Activated T-helper 1 cell treated with anti-CD3 and anti-CD28 coated beads, Interleukin-12 subunit alpha, Interleukin-12 subunit beta, Interleukin-2, Interleukin-4 antibody, amounts not matched to agents 30 ng/mL and 10 ng/mL and 1 ng/mL, durations not matched to agents 14 hours and 24 hours and 36 hours (primary cell): Measurements from ENCODE around the gene ABCG2. TPM values are rescaled to one million over a fixed set of nuclear protein-coding genes. Genes with fewer than 3 reads are reported as not detected.
"Not testable (repeated sequence)": the region's sequence is repeated elsewhere in the genome, so short reads cannot be mapped to it uniquely, and the experiment has no call there.

Source experiments
- DNase-seq: peaks from one replicate; pipeline ENCODE4 v3.0.0; 2021; ENCODE audit warnings: low spot score
- H3K27ac Mint-ChIP-seq: one replicate; pipeline ENCODE4 v1.8.0; 2021; ENCODE audit warnings: mild to moderate bottlenecking, mixed read lengths
- H3K27me3 Mint-ChIP-seq: one replicate; pipeline ENCODE4 v1.8.0; 2022; ENCODE audit warnings: mild to moderate bottlenecking, moderate library complexity, mixed read lengths; ENCODE audit not compliant: insufficient read depth
- H3K36me3 Mint-ChIP-seq: one replicate; pipeline ENCODE4 v1.8.0; 2021; ENCODE audit warnings: low read depth, mixed read lengths
- H3K4me1 Mint-ChIP-seq: one replicate; pipeline ENCODE4 v1.8.0; 2021; ENCODE audit warnings: low read depth, mixed read lengths
- H3K4me3 Mint-ChIP-seq: one replicate; pipeline ENCODE4 v1.8.0; 2021; ENCODE audit warnings: mild to moderate bottlenecking, moderate library complexity, mixed read lengths
- H3K9me3 Mint-ChIP-seq: one replicate; pipeline ENCODE4 v1.8.0; 2021; ENCODE audit warnings: mixed read lengths
- intact Hi-C: fragments of 100-400 bp; cut with micrococcal nuclease; formaldehyde crosslinking; loops from one replicate; pipeline ENCODE4 v1.15.1; 2024
- total RNA-seq: library from RNA; stranded (reverse); gene quantifications from 2 replicates; pipeline ENCODE4 v1.2.3, GENCODE V29; 2022

ABCG2 gene
- total RNA-seq, 1 donor from 2014 or later = 0.34 TPM

DNA sequence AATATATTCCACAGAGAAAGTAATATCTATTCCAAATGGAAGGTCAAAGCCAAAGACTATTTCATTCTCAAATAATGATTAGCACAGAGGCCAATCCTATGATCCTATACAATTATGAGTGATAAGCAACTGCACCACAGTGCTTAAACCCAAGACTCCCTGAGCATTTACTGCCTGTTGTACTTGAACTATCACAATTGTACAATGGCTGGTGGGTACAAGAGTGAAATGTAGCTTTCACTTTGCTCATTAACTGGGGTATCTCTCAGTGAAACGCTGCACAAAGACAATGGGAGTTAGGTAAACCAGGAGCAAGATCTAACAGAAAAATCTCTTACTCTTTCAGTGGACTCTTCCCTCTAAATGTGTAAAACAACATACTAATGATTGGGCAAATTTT lies 24.3 kb downstream of the ABCG2 start:
- no peaks in the 10 kb centered on the region for H3K36me3 Mint-ChIP-seq
- no peak for DNase-seq
- no peak overlapping the region for H3K4me3 Mint-ChIP-seq
- no peaks in the 10 kb centered on the region for H3K4me1 Mint-ChIP-seq
- H3K27me3 Mint-ChIP-seq = peaks cover 2% of the 10 kb centered on the region
- H3K9me3 Mint-ChIP-seq = no peaks in the 10 kb centered on the region
- no peak overlapping the region for H3K27ac Mint-ChIP-seq
- intact Hi-C loops = no loop called here

DNA sequence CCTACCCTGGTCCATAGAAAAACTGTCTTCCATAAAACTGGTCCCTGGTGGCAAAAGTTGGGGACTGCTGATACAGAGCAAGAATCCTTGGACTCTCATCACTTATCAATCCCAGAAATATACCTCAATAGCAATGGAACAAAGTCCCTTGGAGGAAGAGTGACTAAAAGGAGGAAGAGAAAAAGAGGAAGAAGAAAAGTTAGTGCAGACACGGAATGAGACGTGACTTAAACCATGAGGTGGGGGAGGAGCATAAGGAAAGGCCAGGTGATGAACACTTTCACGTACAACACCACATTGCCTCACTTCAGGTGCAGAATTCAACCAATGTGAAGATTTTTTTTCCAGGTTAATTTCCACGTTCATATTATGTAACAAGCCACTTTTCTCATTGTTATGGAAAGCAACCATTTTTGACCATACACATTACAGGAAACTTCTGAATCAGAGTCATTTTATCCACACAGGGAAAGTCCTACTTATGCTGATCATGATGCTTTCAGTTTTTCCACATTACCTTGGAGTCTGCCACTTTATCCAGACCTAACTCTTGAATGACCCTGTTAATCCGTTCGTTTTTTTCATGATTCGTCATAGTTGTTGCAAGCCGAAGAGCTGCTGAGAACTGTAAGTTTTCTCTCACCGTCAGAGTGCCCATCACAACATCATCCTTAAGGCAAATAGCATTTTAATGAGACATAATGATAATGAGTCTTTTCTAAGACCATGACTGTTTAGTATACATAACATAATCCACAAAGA lies 27.7 kb downstream of the ABCG2 start:
- Mint-ChIP-seq H3K4me1 (no peaks in the 10 kb centered on the region), H3K27ac (no peak overlapping the region), H3K36me3 (no peaks in the 10 kb centered on the region), H3K9me3 (no peaks in the 10 kb centered on the region), H3K4me3 (no peak overlapping the region), H3K27me3 (no peaks in the 10 kb centered on the region)
- intact Hi-C loops = no loop called here
- no peak for DNase-seq

DNA sequence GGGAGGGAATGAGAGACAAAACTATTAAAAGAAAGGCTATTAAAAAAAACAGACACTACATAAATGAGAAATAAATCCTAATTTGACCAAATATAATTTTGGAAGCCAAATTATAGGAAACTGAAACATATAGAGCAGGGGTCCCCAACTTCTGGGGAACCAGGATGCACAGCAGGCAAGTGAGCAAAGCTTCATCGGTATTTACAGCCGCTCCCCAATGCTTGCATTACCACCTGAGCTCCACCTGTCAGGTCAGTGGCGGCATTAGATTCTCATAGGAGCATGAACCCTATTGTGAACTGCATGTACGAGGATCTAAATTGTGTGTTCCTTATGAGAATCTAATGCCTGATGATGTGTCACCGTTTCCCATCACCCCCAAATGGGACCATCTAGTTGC lies 28.4 kb downstream of the ABCG2 start:
- DNase-seq = no peak
- Mint-ChIP-seq H3K4me3 (no peak overlapping the region), H3K36me3 (no peaks in the 10 kb centered on the region), H3K9me3 (no peaks in the 10 kb centered on the region), H3K27ac (no peak overlapping the region), H3K4me1 (no peaks in the 10 kb centered on the region), H3K27me3 (no peaks in the 10 kb centered on the region)
- intact Hi-C loops = no loop called here

DNA sequence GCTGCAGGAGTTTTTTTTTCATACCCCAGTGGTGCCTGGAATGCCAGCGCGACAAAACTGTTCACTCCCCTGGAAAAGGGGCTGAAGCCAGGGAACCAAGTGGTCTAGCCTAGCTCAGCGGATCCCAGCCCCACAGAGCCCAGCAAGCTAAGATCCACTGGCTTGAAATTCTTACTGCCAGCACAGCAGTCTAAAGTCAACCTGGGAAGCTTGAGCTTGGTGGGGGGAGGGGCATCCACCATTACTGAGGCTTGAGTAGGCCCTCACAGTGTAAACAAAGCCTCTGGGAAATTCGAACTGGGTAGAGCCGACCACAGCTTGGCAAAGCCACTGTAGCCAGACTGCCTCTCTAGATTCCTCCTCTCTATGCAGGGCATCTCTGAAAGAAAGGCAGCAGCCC lies 36.2 kb downstream of the ABCG2 start:
- H3K27me3 Mint-ChIP-seq, H3K36me3 Mint-ChIP-seq, intact Hi-C loops, H3K4me1 Mint-ChIP-seq, DNase-seq, H3K4me3 Mint-ChIP-seq, H3K27ac Mint-ChIP-seq: not testable (repeated sequence)
- peaks cover 35% of the 10 kb centered on the region for H3K9me3 Mint-ChIP-seq

DNA sequence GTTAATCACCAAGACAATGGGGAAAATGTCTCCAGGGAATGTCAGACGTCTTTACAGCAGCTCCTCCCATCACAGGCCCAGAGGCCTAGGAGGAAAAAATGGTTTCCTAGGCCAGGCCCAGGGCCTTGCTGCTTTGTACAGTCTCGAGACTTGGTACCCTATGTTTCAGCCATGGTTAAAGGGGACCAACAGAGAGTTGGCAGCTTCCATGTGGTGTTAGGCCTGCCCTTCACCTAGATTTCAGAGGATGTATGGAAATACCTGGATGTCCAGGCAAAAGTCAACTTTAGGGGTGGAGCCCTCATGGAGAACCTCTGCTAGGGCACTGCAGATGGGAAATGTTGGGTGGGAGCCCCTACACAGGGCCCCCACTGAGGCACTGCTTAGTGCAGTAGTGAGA lies 38.5 kb downstream of the ABCG2 start:
- DNase-seq = no peak
- H3K9me3 Mint-ChIP-seq = peaks cover 35% of the 10 kb centered on the region
- no peak overlapping the region for H3K4me3 Mint-ChIP-seq
- intact Hi-C loops = no loop called here
- no peak overlapping the region for H3K27ac Mint-ChIP-seq
- peaks cover 3% of the 10 kb centered on the region for H3K27me3 Mint-ChIP-seq
- H3K4me1 Mint-ChIP-seq = no peaks in the 10 kb centered on the region
- H3K36me3 Mint-ChIP-seq = peaks cover 2% of the 10 kb centered on the region

DNA sequence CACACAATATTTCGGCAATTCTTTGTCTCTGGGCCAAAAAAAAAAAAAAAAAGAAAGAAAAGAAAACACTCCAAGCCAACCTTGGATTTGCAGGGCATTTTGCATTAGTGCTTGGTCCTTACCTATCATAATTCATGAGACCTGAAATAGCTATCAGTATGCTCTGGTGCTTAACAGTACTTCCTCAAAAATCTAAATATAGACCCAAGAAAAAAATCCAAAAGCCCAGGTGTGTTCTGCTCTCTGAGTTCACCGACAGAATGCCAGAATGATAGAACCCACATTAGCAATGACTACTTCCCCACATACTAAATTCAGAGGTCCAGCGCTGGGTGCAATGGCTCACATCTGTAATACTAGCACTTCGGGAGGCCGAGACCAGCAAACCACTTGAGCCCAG lies 42.9 kb downstream of the ABCG2 start:
- no peak overlapping the region for H3K4me3 Mint-ChIP-seq
- H3K9me3 Mint-ChIP-seq = peaks cover 20% of the 10 kb centered on the region
- no peaks in the 10 kb centered on the region for H3K27me3 Mint-ChIP-seq
- intact Hi-C loops = no loop called here
- no peak overlapping the region for H3K27ac Mint-ChIP-seq
- peaks cover 2% of the 10 kb centered on the region for H3K36me3 Mint-ChIP-seq
- no peaks in the 10 kb centered on the region for H3K4me1 Mint-ChIP-seq
- no peak for DNase-seq

DNA sequence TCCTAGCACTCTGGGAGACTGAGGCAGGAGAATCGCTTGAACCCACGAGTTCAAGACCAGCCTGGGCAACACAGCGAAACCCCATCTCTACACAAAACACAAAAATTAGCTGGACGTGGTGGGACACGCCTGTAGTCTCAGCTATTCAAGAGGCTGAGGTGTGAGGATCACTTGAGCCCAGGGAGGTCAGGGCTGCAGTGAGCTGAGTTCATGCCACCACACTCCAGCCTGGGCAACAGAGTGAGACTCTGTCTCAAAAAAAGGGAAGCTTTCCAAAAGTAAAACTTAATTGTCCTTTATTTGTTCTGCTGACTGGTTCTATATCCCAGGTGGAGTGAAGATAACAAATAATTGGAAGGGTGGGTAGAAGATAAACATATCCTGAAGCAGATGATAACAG lies 45.6 kb downstream of the ABCG2 start:
- H3K4me3 Mint-ChIP-seq = no peak overlapping the region
- H3K27ac Mint-ChIP-seq = no peak overlapping the region
- no peak for DNase-seq
- H3K9me3 Mint-ChIP-seq = no peaks in the 10 kb centered on the region
- intact Hi-C loops = no loop called here
- no peaks in the 10 kb centered on the region for H3K36me3 Mint-ChIP-seq
- H3K27me3 Mint-ChIP-seq = peaks cover 1% of the 10 kb centered on the region
- no peaks in the 10 kb centered on the region for H3K4me1 Mint-ChIP-seq

DNA sequence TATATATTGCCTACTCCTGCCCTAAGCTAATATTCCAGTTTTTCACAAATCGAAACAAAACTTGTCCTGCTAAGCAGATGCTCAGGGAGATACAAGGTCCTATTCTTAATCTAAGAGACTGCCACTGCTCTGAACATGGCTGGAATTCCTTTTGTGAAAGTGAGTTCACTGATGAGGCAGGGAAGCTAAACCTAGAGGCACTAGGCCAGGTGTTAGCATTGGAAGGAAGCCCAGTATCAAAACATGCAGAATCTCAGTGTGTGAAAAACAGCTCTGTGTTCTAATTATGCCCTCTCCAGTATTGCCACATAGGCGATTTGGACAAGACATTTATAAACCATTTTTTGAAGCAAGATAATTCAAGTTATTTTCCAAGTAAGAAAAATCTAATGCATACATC lies 47.6 kb downstream of the ABCG2 start:
- Mint-ChIP-seq H3K4me3 (no peak overlapping the region), H3K9me3 (no peaks in the 10 kb centered on the region), H3K27ac (no peak overlapping the region), H3K4me1 (no peaks in the 10 kb centered on the region), H3K27me3 (peaks cover 1% of the 10 kb centered on the region), H3K36me3 (no peaks in the 10 kb centered on the region)
- intact Hi-C loops = no loop called here
- no peak for DNase-seq

DNA sequence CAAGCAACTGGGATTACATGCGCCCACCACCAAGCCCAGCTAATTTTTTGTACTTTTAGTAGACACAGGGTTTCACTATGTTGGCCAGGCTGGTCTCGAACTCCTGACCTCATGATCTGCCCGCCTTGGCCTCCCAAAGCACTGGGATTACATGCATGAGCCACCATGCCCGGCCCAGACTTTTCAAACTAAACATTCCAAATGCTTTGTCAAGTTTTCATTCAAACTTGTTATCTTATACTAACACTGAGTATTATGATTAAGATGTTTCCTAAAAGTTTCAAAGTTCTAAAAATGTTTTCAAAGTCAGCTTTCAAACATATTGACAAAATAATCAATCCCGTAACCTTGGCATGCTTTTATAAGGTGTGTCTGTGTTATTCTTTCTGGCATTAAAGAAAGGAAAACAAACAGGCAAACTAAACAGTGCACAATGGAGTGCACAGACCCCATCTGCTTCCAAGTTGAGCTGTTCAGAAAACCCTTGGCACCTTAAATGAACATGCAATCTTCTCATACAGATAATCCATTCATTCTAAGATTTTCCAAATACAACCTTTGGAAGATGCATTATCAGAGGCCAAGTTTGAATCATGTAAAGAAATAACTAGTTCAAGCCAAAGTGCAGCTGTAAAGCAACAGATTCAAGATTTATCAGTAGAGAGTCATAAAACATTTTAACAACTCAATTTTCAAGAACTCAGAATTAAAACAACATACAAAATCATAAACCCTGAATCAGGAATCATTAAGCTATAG lies 49.1 kb downstream of the ABCG2 start:
- Mint-ChIP-seq H3K4me1 (no peaks in the 10 kb centered on the region), H3K36me3 (no peaks in the 10 kb centered on the region)

DNA sequence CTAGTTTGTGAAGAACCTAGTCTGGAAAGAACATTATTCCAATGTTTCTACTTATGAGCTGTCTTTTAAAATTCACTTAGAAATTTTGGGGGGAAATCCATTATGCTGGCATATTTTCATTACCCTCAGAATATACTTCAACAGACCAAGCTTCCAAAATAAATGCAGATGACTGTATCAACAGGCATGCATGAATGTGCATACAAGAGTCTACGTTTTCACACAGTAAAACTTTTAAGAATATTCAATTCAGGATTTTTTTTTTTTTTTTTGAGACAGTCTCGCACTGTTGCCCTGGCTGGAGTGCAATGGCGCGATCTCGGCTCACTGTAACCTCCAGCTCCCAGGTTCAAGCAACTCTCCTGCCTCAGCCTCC lies 49.7 kb downstream of the ABCG2 start:
- H3K9me3 Mint-ChIP-seq = no peaks in the 10 kb centered on the region
- intact Hi-C loops = no loop called here
- H3K4me1 Mint-ChIP-seq = no peaks in the 10 kb centered on the region
- no peaks in the 10 kb centered on the region for H3K36me3 Mint-ChIP-seq
- no peak for DNase-seq
- peaks cover 1% of the 10 kb centered on the region for H3K27me3 Mint-ChIP-seq
- H3K27ac Mint-ChIP-seq = no peak overlapping the region
- no peak overlapping the region for H3K4me3 Mint-ChIP-seq

More for the DNA sequence above, 49.1 kb downstream of the ABCG2 start:
- no peak overlapping the region for H3K27ac Mint-ChIP-seq
- H3K9me3 Mint-ChIP-seq = no peaks in the 10 kb centered on the region
- peaks cover 1% of the 10 kb centered on the region for H3K27me3 Mint-ChIP-seq
- no peak overlapping the region for H3K4me3 Mint-ChIP-seq
- DNase-seq = no peak
- intact Hi-C loops = no loop called here

DNA sequence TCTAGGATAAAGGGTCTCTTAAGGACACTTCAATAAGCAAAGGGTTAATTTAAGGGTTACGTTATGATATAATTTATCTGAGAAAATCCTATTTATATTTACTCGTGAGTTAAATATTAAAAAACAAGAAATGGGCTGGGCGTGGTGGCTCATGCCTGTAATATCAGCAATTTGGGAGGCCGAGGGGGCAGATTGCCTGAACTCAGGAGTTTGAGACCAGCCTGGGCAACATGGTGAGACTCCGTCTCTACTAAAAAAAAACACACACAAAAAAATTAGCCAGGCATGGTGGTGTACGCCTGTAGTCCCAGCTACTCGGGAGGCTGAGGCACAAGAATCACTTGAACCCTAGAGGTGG lies 50.4 kb downstream of the ABCG2 start:
- H3K36me3 Mint-ChIP-seq = not testable (repeated sequence)

DNA sequence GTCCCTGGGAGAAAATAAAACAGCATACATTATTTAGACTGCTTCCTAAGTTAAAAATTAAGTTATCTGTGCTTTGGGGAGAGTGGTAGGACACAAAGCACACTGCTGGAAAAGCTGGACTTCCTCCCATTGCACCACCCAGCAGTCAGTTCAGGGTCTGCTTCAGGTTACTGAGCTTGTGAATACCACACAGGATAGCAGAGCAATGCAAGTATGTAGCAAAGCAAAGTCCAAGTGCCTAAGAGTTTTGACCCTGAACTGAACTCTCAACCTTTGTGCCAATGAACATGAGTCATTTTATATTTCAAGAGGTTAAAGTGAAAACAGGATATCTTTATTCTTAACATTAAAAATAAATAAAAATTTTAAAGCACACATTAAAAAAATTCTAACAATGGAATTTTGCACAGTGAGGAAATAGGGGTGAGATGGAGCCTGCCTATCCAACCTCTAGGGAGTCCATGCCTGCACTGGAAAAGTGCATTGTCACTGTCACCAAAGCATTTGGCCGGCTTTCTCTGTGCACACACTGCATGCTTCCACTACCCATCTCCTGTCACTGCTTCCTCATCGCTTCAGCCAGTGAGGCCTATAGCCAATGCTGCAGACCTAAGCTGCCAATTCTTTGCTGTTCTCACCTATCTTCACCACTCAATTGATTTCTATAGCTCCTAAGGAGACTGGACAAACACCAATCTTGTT lies 50.9 kb downstream of the ABCG2 start:
- no peaks in the 10 kb centered on the region for H3K36me3 Mint-ChIP-seq
- H3K9me3 Mint-ChIP-seq = no peaks in the 10 kb centered on the region
- peaks cover 1% of the 10 kb centered on the region for H3K27me3 Mint-ChIP-seq
- no peak for DNase-seq
- no peak overlapping the region for H3K4me3 Mint-ChIP-seq
- intact Hi-C loops = no loop called here
- no peak overlapping the region for H3K27ac Mint-ChIP-seq
- H3K4me1 Mint-ChIP-seq = no peaks in the 10 kb centered on the region

More for the DNA sequence above, 50.4 kb downstream of the ABCG2 start:
- H3K27me3 Mint-ChIP-seq, intact Hi-C loops, DNase-seq, H3K9me3 Mint-ChIP-seq, H3K4me3 Mint-ChIP-seq, H3K27ac Mint-ChIP-seq, H3K4me1 Mint-ChIP-seq: not testable (repeated sequence)

DNA sequence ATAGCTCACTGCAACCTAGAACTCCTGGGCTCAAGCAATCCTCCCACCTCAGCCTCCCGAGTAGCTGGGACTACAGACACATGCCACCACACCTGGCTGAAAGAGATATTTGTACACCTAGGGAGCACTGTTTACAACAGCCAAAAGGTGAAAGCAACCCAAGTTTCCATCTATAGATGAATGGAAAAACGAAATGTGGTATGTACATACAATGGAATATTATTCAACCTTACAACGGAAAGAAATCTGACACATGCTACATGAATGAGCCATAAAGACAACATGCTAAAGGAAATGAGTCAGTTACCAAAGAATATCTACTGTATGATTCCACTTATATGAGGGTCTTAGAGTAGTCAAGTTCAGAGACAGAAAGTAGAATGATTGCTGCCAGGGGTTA lies 52.2 kb downstream of the ABCG2 start:
- H3K36me3 Mint-ChIP-seq = no peaks in the 10 kb centered on the region
- H3K9me3 Mint-ChIP-seq = no peaks in the 10 kb centered on the region
- intact Hi-C loops = no loop called here
- no peak overlapping the region for H3K27ac Mint-ChIP-seq
- H3K4me1 Mint-ChIP-seq = no peaks in the 10 kb centered on the region
- H3K27me3 Mint-ChIP-seq = peaks cover 6% of the 10 kb centered on the region
- no peak overlapping the region for H3K4me3 Mint-ChIP-seq
- no peak for DNase-seq
